HG03354 (cell line): ENCODE measurements around the gene DOCK9.
"Not testable (repeated sequence)": the region's sequence is repeated elsewhere in the genome, so short reads cannot be mapped to it uniquely, and the experiment has no call there.

Experiments
- ATAC-seq: cut with Tn5 transposase; IDR thresholded peaks from one replicate; pipeline ENCODE4 v1.9.1; 2021; ENCODE audit warnings: mild to moderate bottlenecking; ENCODE audit not compliant: unreplicated experiment, poor library complexity, severe bottlenecking

Gene DOCK9

GRCh38 chr13:98896083-98896867 is 81.6 kb downstream of the DOCK9 start:
- ATAC-seq: no peak

DNA sequence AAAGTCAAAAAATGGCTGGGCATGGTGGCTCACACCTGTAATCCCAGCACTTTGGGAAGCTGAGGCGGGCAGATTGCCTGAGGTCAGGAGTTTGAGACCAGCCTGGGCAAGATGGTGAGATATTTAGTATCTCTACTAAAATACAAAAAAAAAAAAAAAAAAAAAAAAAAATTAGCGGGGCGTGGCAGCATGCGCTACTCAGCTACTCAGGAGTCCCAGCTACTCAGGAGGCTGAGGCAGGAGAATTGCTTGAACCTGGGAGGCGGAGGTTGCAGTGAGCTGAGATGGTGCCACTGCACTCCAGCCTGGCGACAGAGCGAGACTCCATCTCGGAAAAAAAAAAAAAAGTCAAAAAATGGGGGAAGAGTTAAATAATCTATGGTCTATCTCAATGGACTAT is 83.0 kb downstream of the DOCK9 start:
- not testable (repeated sequence) for ATAC-seq

GRCh38 chr13:98893371-98893770 is 84.5 kb downstream of the DOCK9 start:
- no peak for ATAC-seq

DNA sequence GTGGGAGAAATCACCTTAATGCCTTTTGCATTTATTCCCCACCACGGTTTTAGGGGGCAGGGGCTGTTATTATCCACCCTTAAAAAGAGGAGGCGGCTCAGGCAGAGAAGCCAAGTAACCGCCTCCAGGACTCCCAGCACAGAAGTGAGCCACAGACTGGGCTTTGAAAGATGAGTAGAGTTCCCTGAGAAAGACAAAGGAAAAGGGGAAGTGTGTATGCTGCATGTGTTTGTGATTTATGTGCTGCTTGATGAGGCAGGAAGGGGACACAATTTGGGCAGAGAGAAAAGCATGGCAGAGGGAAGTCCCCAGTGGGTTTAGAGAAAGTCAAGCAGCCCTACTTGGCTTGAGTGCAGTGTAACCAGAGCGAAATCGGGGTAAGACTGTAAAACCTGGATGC is 85.0 kb downstream of the DOCK9 start:
- no peak for ATAC-seq

DNA sequence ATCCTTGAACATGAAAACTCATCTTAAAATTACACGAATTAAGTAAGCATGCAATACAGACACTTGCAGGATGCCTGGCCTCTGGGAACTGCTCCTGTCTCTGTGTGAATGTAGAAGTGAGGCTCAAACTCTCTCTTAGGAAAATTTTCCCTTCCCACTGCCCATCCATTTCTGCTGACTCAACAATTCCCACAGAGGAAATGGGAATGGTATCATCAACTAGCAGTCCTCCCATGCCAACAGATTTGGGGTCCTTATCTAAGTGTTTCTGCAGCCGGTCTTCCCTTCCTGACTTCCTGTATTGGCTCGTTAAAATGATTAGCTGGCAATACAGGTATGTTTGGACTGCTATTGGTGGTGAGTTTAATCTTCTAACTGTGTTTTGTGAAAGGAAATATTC is 85.8 kb downstream of the DOCK9 start:
- no peak for ATAC-seq

DNA sequence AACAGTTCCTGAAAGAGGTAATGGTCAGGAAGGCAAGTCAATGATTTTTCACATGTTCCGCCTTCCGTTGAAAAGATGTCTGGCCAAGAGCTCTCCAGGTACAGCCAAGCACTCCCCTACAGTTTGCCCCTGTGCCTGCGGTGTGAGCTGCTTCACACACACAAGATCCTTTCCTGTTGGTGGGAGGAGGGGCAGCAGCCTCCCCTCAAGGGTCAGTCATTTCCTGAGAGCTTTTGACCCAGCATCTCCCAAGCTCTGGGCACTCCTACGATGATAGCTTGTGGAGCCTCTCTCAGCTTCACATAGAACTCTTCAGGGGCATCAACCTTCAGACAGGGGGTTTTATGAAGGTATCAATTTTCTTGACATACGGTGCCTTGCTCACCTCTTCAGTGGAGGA is 86.9 kb downstream of the DOCK9 start:
- ATAC-seq: no peak

DNA sequence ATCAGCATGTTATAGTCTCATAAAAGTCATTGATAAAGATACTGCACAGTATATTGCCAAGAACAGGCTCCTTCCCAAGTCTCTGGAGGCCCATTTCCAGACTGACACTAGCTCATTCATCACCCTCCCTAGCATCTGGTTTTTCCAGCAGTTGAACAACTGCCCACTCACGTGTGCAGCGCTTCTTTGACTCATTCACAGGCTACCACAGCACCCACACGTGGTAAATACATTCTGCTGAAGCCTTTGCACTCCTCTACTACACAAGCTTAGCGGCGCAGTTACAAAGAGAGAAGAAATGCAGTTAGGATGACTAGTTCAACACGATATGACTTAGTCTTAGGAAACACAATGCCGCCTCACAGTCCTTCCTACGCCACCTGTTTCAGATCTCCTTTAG is 87.7 kb downstream of the DOCK9 start:
- no peak for ATAC-seq

DNA sequence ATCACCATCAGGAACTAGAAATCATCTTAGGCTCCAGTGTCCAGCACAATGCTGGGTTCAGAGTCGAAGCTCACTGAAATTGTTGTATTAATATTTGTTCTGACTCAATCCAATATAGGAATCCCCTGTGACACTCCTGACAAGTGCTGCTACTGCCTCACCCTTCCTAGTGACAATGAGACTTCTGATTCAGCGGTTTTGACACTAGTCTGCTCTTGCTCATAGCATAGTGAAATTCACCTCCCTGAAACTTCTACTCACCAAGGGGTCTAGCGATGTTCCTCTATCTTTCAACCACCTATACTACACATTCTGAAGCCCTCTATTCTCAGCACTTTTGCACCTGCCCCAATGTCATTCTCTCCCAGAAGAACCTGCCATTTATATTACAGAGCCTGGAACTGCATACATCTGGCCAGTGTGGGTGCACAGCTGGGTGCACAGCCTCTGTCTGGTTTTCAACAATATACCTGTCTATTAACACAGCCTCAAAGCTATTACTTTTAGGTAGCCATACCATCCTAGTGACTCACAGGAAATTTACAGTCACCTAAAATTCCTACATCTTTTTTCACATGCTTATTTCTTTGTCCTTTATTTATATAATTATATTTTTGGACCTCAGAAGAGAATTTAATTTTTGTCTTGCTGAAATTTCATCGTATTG is 88.3 kb downstream of the DOCK9 start:
- ATAC-seq: no peak

DNA sequence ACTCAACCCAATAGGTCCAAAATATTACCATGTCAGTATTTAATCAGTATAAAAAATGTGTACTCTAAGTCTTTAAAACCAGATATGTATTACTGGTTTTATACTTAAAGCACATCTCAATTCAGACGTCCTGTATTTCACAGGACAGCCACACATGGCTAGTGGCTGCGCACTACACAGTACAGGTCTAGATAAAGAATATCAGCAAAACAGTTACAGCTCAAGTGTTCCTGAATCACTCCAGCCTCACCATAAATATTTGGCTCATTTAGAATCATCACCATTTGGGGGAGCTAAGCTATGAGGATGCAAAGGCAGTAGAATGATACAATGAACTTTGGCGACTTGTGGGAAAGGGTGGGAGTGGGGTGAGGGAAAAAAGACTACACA is 89.0 kb downstream of the DOCK9 start:
- ATAC-seq: no peak

GRCh38 chr13:98888222-98888889 is 89.5 kb downstream of the DOCK9 start:
- ATAC-seq: no peak

GRCh38 chr13:98886587-98887230 is 91.2 kb downstream of the DOCK9 start:
- ATAC-seq: no peak

- no peak for ATAC-seq
Measured at GRCh38 chr13:98885600-98885999, 92.3 kb downstream of the DOCK9 start.

- no peak for ATAC-seq
Measured at GRCh38 chr13:98883998-98884397, 93.9 kb downstream of the DOCK9 start.

DNA sequence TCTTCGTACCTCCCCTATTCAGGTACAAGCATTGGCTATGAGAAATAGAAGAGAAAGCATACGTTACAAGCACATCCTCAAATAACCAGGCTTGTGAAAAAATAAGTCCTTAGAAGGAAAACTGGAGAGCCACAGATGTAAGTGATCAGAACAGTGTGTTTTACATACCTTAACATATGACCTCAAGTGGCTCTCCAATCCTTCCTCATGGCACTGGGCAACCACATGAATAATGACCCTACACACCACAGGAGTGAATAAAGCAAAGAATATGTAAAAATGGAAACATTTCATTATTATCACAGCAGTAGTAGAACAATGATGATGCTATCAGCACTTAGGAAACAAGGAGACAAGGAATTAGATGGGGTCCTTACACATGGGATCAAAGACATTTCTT is 96.5 kb downstream of the DOCK9 start:
- no peak for ATAC-seq

DNA sequence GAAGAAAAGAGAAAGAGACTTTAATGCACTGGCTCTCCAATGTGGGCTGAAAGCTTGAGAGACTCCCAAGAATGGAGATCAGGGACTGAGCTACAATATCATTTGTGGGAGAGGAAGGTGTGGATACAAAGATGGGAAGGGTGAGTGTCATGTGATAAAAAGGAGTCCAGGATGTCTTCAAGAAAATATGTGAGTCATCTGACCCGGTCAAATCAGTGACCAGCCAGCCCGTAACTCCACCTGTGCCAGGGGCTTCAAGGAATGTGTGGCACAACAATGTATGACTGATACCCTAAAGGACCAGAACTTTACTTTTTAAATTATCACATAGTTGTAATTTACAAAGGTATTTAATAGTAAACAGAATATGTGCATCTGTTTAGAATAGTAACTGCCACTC is 97.2 kb downstream of the DOCK9 start:
- ATAC-seq: no peak

DNA sequence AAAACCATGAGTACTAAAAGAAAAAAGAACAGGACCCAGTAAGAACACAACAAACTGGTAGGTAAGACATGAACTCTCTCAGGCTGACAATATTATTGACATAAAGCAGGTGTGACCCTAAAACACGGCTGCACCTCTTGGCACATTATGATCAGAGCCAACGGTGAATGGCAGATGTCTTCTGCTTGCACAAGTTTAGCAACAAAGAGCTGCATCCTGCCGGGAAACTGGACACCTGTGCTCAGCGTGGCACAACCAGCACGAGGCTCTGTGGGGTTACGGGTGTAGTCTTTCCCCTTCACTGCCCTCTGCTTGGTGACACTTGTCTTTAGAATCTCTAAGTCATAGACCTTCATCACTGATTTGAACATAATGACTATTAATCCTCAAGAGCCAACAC is 97.9 kb downstream of the DOCK9 start:
- no peak for ATAC-seq

GRCh38 chr13:98879127-98879520 is 98.7 kb downstream of the DOCK9 start:
- no peak for ATAC-seq

DNA sequence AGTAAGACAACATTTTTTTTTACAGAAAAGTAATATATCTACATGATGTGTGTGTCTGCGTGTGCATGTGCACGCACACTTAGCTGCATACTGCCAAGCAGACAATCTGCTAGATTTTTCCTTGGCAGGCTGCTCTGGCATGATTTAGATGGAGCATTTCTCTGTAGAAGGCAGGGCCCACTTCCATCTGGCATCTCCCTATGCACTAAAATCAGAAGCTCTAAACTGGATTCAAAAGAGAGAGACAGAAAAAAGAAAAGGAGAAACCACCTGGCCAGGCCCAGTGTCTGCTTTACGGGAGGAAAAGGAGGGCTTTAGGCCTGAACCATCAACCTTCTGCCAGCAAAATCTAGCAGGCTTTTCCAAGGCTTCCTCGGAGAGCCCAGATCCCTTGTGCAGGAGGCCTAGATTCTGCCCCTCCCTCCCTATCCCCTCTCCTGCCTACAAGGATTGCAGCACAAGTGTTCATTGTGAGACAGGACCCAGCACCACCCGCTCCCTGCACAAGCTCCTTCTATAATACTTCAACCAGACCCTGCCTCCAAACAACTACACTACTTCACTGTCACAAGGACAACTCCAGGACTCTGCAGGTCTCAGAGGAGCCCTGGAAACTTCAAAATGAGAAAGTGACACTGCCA is 99.3 kb downstream of the DOCK9 start:
- no peak for ATAC-seq

DNA sequence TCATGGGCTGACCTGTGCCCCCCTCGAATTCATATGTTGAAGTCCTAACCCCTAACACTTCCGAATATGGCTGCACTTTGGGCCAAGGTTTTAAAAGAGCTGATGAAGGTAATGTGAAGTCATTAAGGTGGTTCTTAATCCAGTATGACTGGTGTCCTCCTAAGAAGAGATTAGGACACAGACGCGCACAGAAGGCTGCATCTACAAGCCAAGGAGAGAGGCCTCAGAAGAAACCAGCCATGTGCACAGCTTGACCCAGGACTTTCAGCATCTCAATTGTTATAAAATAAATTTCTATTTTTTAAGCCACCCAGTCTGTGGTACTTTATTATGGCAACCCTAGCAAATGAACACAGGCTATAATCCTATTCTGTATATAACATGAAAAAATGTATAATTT is 99.9 kb downstream of the DOCK9 start:
- ATAC-seq: no peak

- ATAC-seq: no peak
Measured at GRCh38 chr13:98877466-98877865, 100.4 kb downstream of the DOCK9 start.
